GM19438 (cell line): ENCODE data around the gene GRID1.
"Not testable (repeated sequence)": the region's sequence is repeated elsewhere in the genome, so short reads cannot be mapped to it uniquely, and the experiment has no call there.

Experiments used
- ATAC-seq: cut with Tn5 transposase; IDR thresholded peaks from one replicate; pipeline ENCODE4 v1.9.1; 2021; ENCODE audit warnings: low read depth; ENCODE audit not compliant: unreplicated experiment

The GRID1 gene

GRCh38 chr10:86123715-86124114, 242.9 kb downstream of the GRID1 start:
- no peak for ATAC-seq

DNA sequence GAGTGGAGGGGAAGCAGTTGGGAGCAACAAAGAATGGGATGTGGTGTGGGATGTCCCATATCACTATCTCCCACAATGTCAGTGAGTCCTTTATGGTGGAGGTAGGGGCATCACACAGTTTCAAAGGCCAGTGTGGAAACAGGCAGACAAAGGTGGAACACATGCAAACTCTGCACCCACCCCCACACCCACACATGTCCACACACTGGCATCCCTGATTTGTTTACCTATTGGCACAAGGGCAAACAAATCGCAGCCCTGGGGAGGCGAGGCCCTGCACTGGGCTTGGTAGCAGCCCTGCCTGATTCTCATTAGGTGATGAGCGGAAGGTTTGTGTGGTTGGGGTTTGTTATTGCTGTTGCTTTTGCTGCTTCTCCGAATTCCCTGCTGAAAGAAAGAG, 243.3 kb downstream of the GRID1 start:
- ATAC-seq: no peak

GRCh38 chr10:86122646-86123045, 243.9 kb downstream of the GRID1 start:
- ATAC-seq: no peak

DNA sequence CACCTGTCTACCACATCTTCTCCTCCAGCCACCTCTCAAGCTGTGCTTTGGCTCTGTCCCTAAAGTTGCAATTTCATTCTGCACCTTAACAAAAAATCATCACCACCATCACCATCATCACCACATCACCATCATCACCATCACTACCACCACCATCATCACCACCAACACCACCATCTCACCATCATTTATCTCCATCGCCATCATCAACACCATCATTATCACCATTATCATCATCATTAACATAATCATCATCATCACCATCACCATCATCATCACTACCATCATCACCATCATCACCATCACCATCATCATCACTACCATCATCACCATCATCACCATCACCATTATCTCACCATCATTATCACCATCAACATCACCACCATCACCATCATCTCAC, 245.4 kb downstream of the GRID1 start:
- no peak for ATAC-seq

- no peak for ATAC-seq
Observed at GRCh38 chr10:86117051-86117450, 249.5 kb downstream of the GRID1 start.

DNA sequence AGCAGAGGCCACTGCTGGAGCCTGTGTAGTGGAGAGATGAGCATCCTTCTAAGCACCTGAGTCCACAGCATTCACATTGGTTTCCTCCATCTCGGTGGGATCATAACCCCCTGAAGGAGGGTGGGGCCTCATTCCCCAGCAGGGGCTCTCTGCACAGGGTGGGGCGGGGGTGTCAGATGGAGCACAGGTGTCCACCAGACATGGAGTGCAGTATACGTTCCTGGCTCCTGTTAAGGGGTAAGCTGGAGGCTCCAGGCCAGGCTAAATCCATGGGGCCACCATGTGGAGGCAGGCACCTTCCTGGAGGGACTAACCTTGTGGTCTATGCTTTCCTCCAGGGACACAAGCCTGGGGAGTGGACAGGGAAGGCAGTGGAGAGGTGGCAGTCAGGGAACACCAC, 252.6 kb downstream of the GRID1 start:
- ATAC-seq: no peak

DNA sequence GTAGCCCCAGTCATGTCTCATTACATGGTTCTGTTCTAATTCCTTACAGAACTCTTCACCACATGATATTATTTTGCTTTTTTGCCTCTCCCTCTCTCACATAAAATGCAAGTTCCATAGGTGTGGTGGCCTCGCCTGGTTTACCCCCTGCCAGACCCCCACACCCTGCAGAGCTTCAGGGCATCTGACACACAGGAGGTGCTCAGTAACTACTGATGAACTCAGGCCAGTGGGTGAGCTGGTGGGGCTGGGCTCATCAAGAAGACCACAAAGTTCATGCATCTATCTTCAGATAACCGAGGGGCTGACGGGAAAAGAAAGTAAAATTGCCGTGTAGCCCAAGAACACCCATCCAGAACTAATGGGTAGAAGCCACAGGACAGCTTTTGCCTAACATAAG, 253.1 kb downstream of the GRID1 start:
- ATAC-seq: no peak

GRCh38 chr10:86113044-86113443, 253.6 kb downstream of the GRID1 start:
- ATAC-seq: no peak

DNA sequence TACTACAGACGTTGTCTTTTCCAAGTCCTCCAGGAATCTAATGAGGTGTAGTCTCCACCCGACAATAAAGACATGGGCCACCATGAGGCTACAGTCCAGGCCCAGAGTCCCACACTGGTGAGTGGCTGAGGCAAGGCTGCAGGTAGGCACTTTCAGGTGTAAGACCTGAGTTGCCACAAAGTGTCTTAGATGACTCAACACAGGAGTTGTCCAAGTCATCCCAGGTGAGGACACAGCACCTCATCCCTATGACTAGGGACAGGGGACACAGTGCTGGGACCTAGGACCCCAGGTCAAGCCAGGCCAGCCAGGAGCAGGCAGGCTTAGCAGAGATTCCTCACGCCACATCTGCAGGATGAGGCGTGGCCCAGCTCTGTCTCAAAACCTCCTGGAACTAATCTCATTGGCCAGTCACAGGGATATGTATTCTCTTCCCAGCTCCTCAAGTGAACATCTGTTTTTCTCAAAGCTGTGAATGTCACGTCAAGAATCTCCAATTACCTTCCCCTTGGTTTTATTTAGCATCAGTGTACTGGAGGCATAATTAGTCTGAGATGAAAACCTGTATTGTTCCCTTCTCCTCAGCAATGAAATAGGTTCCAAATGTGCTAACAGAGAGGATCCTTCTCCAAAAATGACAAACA, 254.6 kb downstream of the GRID1 start:
- ATAC-seq: no peak

GRCh38 chr10:86110156-86110786, 256.3 kb downstream of the GRID1 start:
- ATAC-seq: no peak

GRCh38 chr10:86109421-86109820, 257.2 kb downstream of the GRID1 start:
- ATAC-seq: no peak

DNA sequence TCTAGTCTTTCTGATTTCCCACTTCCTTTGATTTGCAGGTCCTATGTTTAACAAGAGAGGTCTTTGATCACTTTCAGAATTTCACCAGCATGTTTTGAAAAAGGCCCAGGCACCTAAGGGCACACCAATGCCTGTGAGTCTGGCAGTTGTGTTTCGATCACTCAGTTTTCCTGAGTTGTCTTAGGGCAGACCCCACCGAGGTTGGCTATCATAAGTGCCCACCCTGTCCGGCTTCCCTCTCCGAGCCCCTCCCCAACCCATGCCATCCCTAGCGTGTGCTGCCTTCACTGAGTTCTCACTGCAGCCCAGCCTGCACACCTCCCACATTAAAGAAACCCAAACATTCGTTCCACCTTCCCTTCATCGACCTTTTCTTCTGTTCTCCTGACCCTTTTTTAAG, 257.9 kb downstream of the GRID1 start:
- no peak for ATAC-seq

DNA sequence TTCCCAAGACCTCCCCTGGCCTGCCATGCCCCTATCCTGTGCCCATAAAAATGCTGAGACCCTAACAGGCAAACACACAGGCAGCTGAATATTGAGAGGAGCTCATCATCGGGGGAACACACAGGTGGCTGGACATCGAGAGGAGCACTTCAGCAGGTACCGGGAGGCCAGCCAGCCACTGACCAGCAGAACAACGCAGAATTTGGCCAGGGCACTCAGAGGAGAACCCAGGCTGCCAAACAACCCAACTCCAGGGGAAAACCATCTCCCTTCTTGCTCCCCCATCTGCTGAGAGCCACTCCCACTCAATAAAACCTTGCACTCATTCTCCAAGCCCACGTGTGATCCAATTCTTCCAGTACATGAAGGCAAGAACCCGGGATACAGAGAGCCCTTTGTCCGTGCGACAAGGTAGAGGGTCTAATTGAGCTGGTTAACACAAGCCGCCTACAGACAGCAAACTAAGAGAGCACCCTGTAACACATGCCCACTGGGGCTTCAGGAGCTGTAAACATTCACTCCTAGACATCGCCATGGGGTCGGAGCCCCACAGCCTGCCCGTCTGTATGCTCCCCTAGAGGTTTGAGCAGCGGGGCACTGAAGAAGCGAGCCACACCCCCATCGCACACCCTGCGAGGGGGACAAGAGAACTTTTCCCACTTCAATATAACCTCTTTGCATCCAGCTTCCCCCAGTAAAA, 258.8 kb downstream of the GRID1 start:
- ATAC-seq: not testable (repeated sequence)

GRCh38 chr10:86107131-86107530, 259.5 kb downstream of the GRID1 start:
- no peak for ATAC-seq

GRCh38 chr10:86106616-86107015, 260.0 kb downstream of the GRID1 start:
- no peak for ATAC-seq

DNA sequence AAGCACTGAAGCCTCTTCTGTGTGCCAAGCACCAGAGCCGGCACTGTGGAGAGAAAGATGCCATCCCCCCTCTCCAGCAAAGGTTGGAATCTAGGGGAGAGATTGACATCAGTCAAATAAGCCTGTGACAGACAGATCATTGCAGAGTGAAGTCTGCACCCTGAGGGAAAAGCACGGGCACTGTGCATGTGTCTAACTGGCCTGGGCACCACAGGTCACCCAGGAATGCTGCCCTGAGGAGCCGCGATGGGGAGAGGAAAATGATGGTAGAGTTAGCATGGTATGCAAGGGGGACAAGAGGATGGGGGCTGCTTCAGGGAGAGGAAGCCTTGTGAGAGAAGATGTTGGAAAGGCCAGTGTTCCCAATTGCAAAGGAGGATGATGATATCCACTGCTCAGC, 261.0 kb downstream of the GRID1 start:
- ATAC-seq: no peak

DNA sequence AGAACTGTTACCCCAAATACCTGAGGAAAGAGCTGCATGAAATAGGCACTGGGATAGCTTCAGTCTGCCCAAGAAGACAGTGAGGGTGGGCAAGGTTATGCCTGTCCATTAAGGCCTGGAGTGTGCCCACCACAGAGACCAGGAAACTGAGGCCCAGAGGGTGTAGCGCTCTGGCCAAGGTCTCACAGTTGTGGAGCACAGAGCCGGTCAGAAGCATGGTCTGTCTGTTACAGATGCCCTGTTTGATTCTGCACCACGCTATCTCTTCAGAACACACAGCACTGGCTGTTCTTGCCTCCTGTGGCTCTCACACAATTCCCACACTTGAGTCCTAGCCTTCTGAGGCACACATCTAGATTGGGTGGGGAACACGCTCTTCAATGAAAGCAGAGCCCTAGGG, 261.4 kb downstream of the GRID1 start:
- no peak for ATAC-seq

GRCh38 chr10:86104611-86105145, 261.9 kb downstream of the GRID1 start:
- no peak for ATAC-seq

DNA sequence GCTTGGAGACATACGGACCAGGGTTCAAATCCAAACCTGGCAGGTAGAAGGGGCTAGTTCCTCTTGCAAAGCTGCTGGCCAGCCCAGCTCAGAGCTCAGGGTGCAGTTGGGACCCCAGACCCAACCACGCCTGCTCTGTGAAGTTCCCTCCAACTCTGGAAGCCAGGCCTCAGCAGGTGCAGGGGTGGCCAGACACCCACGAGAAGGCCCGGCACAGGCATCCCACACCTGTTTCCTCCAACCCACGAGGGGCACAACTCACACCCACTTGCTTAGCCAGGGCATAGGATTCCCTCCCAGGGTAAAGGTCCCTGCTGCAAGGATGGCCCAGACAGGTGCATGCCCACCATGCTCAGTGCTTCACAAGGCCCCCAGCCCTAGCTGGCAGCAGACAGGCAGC, 262.4 kb downstream of the GRID1 start:
- ATAC-seq: no peak

- ATAC-seq: no peak
Observed at GRCh38 chr10:86103391-86104101, 263.0 kb downstream of the GRID1 start.

DNA sequence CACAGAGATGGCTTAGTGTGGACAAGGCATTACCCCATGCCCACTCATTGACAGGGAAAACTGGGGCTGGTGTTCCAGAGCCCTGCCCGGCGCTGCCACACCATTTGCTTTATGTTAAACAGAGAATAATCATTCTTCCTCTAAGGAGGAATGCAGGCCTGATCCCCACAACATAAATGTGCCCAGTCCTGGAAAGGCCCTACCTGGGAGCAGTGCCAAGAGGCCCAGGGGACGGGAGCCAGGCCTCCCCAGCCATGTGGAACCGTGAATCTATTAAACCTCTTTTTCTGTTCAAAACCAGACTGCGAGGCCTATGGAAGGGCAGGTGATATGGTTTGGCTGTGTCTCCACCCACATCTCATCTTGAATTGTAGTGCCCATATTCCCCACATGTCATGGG, 264.1 kb downstream of the GRID1 start:
- ATAC-seq: no peak
